ENCODE measurements around the gene STARD8. TPM values are rescaled to one million over a fixed set of nuclear protein-coding genes. Genes with fewer than 3 reads are reported as not detected.
"Not testable (repeated sequence)": the region's sequence is repeated elsewhere in the genome, so short reads cannot be mapped to it uniquely, and the experiment has no call there.

Gene STARD8
- total RNA-seq, 2 experiments from 2014 or later: not detected

DNA sequence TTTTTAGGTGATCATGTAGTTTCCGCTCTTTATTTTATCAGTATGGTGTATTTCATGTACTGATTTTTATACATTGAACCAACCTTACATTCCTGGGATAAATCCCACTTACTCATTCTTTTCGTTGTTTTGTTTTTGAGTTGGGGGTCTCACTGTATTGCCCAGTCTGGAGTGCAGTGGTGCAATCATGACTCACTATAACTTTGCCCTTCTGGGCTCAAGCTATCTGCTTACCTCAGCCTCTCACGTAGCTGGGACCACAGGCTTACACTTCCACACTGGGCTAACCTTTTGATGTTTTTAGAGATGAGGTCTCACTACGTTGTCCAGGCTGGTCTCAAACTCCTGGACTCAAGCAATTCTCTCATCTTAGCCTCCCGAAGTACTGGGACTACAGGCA lies 19.5 kb upstream of the STARD8 start:
- no TSS peak for BruUV-seq (replicated peaks)
- Histone ChIP-seq H2AFZ (ENCODE audit: low read length) (no peak overlapping the region), H3K27ac (ENCODE audit: low read depth, low read length, poor library complexity, severe bottlenecking) (no peak overlapping the region), H3K36me3 (ENCODE audit: insufficient read depth, low read length) (no peaks in the 10 kb centered on the region), H3K79me2 (ENCODE audit: insufficient read depth, low read depth, low read length) (no peaks in the 10 kb centered on the region), H3K9me2 (ENCODE audit: insufficient read depth, low read length) (no peaks in the 10 kb centered on the region), H4K20me1 (ENCODE audit: insufficient read depth, low read length) (no peaks in the 10 kb centered on the region), H3K4me2 (ENCODE audit: low read length) (no peak overlapping the region), H3K9me3 (ENCODE audit: low read length) (no peaks in the 10 kb centered on the region), H3K4me1 (ENCODE audit: insufficient read depth, low read length, poor library complexity, severe bottlenecking) (no peaks in the 10 kb centered on the region), H3K4me3 (ENCODE audit: low read depth, low read length, poor library complexity, severe bottlenecking) (no peak overlapping the region)
- intact Hi-C loops (cut with micrococcal nuclease; ENCODE audit: unreplicated experiment): no loop called here
- POLR2A ChIA-PET: interaction anchor here (1.2 kb wide), 1 partner anchor 43 kb away, joined by 3 read pairs; no protein-coding TSS in a partner anchor
- no peak for DNase-seq (ENCODE audit: low spot score)
- TF ChIP-seq, protein P1, sequence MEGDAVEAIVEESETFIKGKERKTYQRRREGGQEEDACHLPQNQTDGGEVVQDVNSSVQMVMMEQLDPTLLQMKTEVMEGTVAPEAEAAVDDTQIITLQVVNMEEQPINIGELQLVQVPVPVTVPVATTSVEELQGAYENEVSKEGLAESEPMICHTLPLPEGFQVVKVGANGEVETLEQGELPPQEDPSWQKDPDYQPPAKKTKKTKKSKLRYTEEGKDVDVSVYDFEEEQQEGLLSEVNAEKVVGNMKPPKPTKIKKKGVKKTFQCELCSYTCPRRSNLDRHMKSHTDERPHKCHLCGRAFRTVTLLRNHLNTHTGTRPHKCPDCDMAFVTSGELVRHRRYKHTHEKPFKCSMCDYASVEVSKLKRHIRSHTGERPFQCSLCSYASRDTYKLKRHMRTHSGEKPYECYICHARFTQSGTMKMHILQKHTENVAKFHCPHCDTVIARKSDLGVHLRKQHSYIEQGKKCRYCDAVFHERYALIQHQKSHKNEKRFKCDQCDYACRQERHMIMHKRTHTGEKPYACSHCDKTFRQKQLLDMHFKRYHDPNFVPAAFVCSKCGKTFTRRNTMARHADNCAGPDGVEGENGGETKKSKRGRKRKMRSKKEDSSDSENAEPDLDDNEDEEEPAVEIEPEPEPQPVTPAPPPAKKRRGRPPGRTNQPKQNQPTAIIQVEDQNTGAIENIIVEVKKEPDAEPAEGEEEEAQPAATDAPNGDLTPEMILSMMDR (conservative IDR thresholded peaks at IDR 0.05; ENCODE audit: low read length): no peak
- no peak for TF ChIP-seq EZH2phosphoT487 (IDR thresholded peaks at IDR 0.05; ENCODE audit: borderline replicate concordance, low read depth, low read length)
- CTCF ChIA-PET (ENCODE audit: unreplicated experiment): no interaction called here

GRCh38 chrX:68629936-68630335 lies 17.5 kb upstream of the STARD8 start:
- H3K9me2 ChIP-seq (ENCODE audit: insufficient read depth, low read length); H3K4me2 ChIP-seq (ENCODE audit: low read length); H3K79me2 ChIP-seq (ENCODE audit: insufficient read depth, low read depth, low read length); H3K27ac ChIP-seq (ENCODE audit: low read depth, low read length, poor library complexity, severe bottlenecking); DNase-seq (ENCODE audit: low spot score); POLR2A ChIA-PET; H3K36me3 ChIP-seq (ENCODE audit: insufficient read depth, low read length); BruUV-seq (replicated peaks); H3K4me3 ChIP-seq (ENCODE audit: low read depth, low read length, poor library complexity, severe bottlenecking); H3K4me1 ChIP-seq (ENCODE audit: insufficient read depth, low read length, poor library complexity, severe bottlenecking); H2AFZ ChIP-seq (ENCODE audit: low read length); H4K20me1 ChIP-seq (ENCODE audit: insufficient read depth, low read length); CTCF ChIA-PET (ENCODE audit: unreplicated experiment); intact Hi-C loops (cut with micrococcal nuclease; ENCODE audit: unreplicated experiment); H3K9me3 ChIP-seq (ENCODE audit: low read length): not testable (repeated sequence)

DNA sequence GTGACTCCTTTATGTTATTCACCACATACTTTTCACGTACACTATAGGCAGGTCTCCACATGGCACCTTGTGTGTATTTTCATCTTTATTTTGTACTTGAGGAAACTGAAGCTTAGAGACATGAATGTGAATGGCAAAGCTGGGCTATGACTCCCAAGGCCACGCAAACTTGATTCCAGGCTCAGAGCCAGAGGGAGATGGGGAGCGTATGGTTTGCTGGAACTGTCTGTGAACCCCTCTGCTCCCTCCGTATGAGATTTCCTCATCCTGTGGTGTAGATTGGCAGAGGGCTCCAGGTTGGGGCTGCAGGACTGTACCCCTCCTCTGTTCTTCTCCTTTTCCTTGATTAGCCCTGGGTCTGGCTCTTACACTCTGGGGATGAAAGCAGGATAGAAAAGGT lies 16.1 kb upstream of the STARD8 start:
- no peak for TF ChIP-seq EZH2phosphoT487 (IDR thresholded peaks at IDR 0.05; ENCODE audit: borderline replicate concordance, low read depth, low read length)
- TF ChIP-seq, protein P1 (conservative IDR thresholded peaks at IDR 0.05; ENCODE audit: low read length): no peak
- no peak overlapping the region for H3K27ac ChIP-seq (ENCODE audit: low read depth, low read length, poor library complexity, severe bottlenecking)
- ChIA-PET POLR2A (interaction anchor here (1.4 kb wide), 1 partner anchor 10 kb away, joined by 3 read pairs; no protein-coding TSS in a partner anchor), CTCF (ENCODE audit: unreplicated experiment) (no interaction called here)
- BruUV-seq (replicated peaks): no TSS peak
- no peaks in the 10 kb centered on the region for H4K20me1 ChIP-seq (ENCODE audit: insufficient read depth, low read length)
- DNase-seq (ENCODE audit: low spot score): no peak
- no peaks in the 10 kb centered on the region for H3K79me2 ChIP-seq (ENCODE audit: insufficient read depth, low read depth, low read length)
- no peaks in the 10 kb centered on the region for H3K36me3 ChIP-seq (ENCODE audit: insufficient read depth, low read length)
- intact Hi-C loops (cut with micrococcal nuclease; ENCODE audit: unreplicated experiment): no loop called here
- no peak overlapping the region for H3K4me3 ChIP-seq (ENCODE audit: low read depth, low read length, poor library complexity, severe bottlenecking)
- H3K9me2 ChIP-seq (ENCODE audit: insufficient read depth, low read length): no peaks in the 10 kb centered on the region
- no peak overlapping the region for H2AFZ ChIP-seq (ENCODE audit: low read length)
- no peaks in the 10 kb centered on the region for H3K9me3 ChIP-seq (ENCODE audit: low read length)
- no peaks in the 10 kb centered on the region for H3K4me1 ChIP-seq (ENCODE audit: insufficient read depth, low read length, poor library complexity, severe bottlenecking)
- no peak overlapping the region for H3K4me2 ChIP-seq (ENCODE audit: low read length)

All from OCI-LY7 (cell line).